ENCODE results near the gene DCK.

GRCh38 chr4:70992391-70992881 lies 1.0 kb upstream of the DCK start:
- TF ChIP-seq POLR2A (IDR thresholded peaks at IDR 0.05) (no peak), CTCF (IDR thresholded peaks at IDR 0.05) (no peak)
